T-helper 9 cell (primary cell): ENCODE data around the gene P2RY6.
"Not testable (repeated sequence)": the region's sequence is repeated elsewhere in the genome, so short reads cannot be mapped to it uniquely, and the experiment has no call there.

Experiments used
- DNase-seq: peaks from one replicate; pipeline ENCODE4 v3.0.0-alpha.2; 2020

The P2RY6 gene

DNA sequence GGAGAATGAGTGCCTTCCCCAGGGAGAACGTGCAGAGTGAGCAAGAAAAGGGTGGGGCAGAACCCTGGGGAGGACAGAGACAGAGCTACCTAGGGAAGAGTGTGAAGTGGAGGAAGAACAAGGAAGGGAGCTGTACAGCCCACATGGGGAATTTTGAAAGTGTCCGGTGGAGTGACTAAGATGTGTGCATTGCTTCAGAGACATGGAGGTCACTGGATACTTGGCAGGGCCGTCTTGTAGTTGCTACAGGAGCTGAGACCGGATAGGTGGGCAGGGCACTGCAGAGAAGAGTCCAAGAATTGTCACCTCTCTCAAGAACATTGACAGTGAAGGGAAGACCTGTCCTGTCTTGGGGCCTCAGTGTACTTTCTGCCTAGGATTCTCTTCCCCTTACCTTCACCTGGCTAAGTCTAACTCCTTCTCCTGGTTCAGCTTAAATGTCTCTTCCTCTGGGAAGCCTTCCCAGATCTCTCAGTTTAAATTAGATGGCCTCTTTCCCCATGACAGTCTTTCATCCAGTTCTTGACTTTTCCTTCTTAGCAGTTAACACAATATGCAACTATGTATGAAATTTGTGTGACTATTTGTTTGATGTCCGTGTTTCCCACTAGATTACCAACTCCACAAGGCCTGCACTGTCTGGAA is 9.2 kb upstream of the P2RY6 start:
- DNase-seq = no peak

DNA sequence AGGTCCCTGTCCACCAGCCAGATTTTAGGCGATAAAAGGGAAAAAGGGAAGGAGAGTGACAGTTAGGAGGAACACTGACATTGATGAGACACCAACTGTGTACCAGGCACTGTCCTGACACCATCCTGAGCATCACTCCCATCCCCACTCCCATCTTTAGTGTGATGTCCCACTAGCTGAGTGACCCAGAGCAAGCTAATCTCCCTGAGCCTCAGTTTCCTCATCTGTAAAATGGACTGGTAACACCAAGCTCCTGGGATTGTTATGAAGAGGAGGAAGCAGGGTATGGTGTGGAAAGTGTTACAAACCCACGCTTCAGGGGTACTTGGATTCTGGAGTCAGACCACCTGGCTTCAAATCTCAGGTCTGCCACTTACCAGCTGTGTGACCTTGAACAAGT is 8.5 kb upstream of the P2RY6 start:
- DNase-seq = no peak

DNA sequence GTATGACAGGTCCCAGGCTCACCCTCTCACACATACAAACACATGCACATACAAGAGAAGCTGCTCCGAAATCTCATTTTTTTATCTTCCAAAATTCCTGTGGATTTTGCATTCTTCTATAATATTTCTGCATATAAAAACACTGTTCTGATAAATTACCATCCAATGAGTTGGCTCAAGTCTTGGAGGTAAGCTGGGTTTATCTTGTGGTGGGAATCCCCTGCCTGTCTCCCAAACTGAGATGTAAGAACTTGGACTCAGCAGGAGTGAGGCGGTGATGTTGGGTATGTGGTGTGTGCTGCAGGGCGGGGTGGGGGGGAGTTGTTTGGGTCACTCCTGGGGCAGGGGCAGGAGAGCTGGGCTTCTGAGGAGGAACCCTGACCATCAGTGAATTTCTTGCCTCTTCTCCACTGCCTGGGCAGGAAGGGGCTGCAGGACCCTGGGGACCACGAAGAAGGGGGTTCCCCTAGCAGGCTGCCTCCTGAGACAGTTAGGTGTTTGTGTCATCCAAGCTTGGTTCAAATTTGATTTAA is 6.8 kb upstream of the P2RY6 start:
- no peak for DNase-seq

DNA sequence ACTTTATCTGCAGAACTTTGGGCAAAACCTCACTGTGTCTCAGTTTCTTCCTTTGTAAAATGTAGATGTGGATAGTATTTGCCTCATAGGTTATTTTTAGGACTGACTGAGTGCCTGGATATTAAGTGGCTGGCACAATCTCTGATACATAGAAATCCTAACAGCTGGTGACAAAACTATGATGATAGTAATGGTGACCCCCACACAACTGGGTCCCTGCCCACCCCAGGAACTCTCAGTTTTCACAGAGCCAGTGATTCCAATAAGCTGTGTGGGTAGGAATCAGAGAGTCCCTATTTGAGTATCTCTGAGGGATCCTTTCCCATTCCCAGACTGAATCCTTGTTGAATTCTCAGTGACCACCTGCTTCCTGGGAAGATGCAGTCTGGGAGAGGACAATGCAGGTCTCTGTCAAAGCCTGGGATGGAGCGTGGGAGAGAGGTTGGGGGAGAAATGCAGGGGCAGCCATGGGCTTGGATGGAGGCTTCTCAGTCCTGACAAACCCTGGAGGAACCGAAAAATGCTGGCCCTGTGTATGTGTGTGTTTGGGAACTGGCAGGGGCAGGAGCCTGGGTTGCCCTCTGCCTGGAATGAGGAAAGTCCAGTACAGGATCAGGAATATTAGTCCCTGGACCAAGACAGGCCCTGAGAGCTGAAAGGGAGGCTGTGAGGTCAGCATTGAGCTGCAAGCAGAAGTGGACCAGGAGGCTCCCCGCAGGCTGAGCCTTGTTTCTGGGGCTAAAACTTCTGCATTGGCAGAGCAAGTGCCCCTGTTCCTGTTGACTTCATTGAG is 6.1 kb upstream of the P2RY6 start:
- no peak for DNase-seq

DNA sequence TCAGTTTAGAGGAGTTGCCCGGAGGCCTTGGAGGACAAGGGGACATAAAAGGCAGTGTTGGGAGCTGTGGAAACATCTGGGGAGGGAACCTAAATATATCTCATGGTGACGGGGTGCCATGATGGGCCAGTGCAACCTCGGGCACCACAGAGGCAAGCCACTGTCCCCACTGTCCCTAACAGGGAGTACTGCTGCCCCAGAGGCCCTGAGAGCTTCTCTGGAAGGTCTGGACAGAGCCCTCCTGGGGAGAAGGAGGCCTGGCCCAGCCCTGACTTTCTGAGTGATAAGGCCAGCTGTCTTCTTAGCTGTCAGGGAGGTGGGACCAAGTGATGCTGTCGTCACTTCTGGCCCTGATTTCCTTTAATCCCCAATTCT is 5.5 kb upstream of the P2RY6 start:
- DNase-seq = no peak

DNA sequence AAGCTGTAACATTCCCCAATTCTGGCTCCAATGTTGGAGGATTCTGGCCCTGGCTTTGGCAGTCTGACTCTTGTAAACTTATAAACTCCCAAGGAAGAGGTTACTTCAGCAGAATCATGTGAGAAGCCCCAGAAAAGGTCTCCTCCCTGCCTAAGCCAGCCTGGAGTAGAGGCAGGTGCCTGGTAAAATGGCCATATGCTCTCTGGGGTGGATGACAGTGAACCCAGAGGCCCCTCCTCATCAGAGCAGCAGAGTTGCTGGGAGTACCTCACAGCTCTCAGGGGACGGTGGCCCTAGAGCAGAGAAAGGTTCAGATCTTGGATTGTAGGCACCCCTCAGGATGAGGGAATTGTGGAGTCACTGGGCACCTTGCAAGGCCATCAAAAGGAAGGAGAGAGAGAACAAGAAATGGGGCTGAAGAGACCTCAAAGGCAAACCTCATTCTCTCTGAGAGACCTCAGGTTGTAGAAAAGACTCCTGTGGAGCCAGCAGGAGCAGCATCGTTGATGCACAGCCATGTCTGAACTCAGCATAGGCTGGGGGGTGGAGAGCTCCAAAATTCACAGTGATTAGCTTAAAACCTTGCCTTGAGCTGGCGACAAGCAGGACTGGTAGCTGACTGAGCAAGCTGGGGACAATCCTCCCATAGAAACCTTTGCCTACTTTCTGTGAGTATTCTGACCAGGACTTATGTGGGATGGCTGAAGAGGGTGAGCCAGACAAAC is 4.9 kb upstream of the P2RY6 start:
- no peak for DNase-seq

DNA sequence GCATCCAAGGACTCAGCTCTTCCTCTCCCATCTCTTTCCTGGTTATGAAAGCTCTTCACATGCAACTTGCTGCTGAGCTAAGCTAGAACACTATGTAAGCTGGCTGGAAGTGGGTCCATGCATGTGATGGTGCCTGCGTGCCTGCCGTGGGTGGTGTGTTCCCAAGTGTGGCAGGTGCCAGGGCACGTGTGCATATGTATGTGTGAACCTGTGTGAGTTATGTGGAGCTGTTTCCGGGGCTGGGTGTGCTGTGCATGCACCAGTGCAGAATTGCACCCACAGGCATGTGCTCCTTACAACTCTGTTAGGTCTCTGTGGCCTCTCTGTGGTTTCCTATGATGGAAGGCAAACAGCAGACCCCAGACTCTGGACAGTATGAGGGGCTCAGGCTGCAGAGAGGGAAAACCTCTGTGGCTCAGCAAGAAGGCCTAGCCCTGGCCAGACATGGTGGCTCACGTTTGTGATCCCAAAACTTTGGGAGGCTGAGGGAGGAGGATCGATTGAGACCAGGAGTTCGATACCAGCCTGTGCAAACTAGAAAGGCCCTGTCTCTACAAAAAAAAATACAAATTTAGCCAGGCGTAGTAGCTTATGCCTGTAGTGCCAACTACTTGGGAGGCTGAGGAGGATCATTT is 4.1 kb upstream of the P2RY6 start:
- DNase-seq = no peak

DNA sequence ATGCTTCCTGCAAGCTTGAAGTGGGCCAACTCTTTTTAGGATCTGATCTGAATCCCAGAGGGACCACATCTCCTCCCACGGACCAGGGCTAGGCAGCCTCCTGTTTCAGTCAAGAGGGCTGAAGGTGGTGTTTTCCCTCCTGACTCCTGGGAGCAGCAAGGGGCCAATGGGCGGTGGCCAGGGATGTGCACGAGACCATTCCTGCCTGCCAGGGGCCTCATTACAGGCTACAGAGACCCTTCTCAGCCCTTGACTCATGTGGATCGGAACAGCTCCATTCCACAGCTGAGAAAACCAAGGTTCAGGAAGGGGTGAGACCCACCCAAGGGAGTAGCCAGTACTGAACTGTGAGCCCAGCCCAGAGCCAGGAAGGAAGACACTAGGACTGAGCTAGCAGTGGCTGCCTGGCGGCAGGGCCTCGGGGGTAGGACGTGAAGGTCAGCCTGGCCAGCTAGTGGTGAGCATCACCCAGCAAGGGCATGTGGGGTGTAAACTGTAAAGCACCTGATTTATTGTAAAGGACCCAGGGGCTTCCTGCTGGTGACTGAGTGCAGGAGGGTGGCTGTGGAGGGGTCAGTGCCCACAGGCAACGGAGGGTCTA is 3.4 kb upstream of the P2RY6 start:
- DNase-seq = no peak

DNA sequence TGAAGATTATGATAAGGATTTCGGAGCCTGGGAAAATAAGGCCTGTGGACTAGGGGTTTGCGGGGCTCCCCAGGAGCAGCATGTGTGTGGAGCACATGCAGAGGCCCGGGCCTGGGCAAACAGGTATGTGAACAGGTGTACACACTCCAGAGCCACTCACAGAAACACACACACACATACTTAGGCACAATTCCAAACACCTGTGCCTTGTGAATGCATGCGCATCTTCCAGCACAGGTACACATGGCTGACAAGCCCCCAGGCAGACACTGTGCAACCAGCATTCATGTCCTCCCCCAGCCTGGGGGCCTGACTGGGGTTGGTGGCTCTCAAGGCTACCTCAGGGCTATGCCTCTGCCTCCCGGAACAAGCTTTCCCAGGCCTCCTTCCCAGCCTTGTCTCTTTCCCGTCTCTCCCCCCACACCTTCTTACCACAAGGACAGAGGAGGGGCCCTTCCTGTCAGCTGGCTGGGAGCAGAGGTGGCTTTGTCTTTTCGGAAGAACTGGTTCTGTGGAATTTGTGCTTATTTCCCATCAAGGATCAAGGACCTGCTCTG is 2.6 kb upstream of the P2RY6 start:
- no peak for DNase-seq

DNA sequence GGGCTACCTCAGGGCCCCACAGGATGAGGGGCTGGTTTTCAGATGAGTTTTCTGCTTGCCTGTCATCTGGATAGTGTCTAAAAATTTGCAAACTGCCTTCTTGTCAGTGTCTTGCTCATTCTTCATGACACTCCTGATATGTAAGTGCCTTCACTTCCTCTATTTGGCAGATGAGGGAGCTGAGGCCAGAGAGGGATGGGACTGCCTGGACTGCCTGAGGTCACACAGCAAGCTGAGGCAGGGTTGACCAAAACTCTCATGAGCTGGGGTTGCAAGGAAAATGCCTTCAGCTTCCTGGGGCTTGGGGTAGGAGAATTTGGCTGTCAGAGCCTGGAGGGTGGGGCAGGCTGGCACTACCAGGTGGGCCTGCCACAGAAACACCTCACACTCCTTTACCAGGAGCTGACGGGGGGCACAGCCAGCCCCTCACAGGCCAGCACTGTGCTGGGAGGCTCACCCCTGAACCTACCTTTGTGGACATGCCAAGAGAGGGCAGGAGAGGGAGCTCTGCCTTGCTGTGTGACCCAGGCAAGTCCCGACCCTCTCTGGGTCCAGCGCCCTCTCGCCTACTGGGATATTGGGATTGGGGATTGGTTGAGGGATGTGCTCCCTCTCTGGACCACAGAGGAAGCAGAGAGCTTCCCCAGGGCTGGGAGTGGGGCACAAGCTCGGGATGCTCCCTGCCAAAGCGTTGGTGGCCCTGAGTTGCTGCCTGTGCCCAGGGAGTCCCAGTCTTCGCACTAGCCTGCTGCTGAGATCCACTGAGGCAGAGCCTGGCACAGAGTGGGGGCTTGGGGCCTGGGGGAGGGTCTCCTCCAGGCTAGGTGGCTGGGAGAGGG is 1.9 kb upstream of the P2RY6 start:
- DNase-seq = no peak

DNA sequence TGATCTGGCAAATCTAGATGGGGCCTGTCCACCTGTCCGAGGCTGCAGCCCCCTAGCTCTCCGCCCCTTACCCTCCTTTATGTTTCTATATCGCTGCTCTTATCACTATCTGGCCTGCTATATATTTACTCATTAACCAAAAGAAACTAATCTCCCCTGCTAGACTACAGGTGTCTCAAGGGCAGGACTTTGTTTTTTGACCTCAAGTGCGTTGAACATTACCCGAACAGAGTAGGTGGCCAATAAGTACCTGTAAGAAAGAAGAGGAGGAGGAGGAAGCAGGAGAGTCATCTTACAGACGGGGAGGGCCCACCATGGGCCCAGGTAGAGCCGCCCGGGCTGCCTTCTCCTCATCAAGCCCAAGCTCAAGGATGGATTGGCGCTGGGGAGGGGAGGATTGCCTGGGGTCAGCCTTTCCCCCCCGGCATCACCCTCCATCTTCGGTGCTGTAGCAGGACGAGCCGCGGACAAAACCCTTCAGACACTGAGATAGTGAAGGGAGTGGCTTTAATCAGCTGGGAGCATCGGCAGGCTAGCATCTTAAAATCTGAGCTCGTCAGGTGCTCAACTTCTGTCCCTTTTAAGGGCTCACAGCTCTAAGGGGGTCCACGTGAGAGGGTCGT is 1.2 kb upstream of the P2RY6 start:
- DNase-seq = no peak

DNA sequence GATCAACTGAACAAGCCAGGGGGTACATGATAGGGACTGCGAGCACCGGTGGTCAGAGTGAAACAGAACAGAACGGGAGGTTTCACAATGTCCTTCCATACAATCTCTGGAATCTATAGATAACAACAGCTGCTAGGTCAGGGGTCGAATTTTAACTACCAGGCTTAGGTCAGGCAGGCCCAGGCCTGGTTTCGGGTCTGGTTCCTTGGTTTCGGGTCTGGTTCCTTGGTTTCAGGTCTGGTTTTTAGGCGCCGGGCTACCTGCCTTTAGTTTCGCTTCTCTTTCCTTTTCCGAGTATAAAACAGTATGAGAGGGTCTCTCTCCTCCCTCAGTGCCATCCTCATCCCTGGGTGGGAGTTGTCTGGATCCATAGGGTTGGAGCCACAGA is 666 bp upstream of the P2RY6 start:
- not testable (repeated sequence) for DNase-seq

DNA sequence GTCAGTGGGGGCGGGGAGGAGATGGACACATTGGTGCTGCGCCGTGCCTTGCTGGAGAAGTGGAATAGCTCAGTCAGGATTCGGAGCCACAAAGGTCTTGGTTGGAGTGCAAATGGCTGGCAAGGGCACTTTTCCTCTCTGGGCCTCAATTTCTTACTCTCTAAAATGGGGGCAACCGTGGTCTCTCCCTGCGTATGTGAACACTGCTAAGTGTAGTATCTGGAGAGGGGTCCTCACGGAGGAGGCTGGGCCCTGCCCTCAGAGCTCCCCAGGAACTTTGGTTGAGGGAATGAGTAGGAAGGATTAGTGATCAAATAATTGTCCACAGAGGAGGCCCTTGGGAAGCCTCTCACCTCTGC is 521 bp downstream of the P2RY6 start:
- no peak for DNase-seq

DNA sequence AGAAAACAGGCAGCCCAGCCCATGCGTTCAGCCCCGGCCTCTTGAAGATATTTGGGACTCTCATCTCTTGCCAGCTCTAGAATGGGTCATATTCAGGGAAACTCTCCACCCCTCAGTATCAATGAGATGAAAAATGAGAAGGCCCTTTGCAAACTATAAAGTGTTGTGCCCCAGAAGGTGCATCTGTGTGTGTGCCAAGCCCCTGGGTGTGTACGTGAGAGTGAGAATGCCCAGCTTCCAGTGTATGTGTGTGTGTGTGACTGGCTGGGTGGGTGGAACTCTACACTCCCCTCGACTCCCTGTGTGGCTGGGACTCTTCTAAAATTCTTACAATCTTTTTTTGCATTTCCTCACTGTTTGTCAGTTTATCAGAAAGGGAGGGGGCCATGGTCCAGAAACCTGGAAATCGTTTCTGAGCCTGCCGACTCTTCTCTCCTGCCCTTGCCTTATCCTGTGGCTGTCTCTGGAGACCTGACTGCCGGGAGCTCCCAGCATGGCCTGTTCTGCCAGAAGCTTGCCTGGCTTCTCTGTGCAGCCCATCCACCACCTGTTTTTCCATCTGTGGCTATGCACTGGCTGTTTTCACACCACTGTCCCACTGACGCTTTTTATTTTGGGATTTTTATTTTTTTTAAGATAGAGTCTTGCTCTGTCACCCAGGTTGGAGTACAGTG is 1.2 kb downstream of the P2RY6 start:
- DNase-seq = no peak

DNA sequence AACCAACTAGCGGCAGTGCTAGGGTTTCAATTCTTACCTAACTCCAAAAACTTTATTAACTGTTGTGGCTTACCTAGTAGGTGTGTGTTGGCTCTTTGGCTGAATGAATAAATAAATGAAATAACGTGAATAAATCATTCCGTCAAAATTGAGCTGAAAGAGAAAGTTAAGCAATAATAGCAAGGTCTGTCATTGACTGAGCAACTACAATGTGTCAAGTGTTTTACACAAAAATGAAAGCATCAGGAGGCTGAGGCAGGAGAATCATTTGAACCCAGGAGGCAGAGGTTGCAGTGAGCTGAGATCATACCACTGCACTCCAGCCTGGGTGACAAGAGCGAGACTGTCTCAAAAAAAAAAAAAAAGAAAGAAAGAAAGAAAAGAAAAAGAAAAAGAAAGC is 2.1 kb downstream of the P2RY6 start:
- not testable (repeated sequence) for DNase-seq

DNA sequence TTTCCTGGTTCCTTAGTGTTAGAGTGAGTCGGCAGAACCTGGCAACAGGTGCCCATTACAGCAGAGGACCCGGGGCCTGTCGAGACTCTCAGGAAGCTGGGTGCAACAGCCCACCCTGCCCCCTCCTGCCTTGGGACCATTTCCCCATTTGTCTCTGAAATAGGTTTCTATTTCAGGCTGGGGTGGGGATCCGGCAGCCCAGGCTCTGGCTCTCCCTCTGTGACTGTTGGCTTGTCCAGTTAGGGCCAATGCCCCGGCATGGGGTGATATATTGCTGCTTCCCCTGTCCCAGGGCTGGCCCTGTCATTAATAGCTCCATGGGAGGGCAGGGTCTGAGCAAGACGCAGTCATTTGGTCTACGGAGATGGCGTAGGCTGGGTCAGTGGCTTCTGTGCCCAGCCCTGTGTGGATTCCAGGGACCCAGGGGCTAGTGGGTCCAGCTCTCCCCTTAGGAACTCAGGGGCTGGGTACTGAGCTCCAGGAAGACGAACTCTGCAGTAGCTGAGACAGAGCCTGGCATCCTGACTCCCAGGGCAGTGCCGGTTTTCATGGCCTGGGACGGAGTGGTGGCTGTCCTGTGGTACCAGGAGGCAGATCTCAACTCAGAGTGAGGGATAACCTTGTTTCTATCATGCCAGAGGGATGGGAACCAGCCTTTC is 2.7 kb downstream of the P2RY6 start:
- DNase-seq = no peak

DNA sequence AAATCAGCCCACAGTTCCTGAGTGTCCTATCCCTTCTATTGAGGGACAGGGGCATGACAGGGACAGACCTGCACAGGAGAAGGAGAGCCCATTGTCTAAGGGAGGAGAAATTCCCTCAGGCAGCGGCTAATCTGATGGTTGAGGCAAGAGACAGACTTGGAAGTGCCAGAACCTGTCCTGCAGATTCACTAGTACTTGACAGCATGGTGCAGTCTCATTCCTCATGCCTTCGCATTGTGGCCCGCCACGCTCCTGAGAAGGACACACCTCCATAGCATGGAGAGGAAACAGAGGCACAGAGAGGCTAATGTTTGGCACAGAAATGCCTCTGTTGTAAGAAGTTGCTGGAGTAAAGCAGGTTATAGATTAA is 3.2 kb downstream of the P2RY6 start:
- DNase-seq = no peak

DNA sequence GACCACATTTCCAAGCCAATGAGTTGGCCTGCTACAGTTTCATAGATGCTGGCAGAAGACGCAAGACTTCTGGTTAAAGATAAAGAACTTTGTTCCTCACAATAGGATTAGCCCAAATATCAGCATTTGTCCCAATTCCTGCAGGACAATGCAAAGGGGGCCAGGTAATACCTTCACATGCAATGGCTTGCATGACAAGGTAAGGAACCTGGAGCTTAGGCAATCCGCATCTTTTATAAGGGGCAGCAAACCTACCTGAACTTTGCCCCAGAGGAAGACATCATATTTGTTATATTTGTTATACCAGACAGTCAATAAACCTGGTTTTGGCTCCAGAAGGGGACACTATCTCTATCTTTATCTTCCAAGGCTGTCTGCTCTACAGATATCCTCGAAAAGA is 5.3 kb downstream of the P2RY6 start:
- DNase-seq = no peak

DNA sequence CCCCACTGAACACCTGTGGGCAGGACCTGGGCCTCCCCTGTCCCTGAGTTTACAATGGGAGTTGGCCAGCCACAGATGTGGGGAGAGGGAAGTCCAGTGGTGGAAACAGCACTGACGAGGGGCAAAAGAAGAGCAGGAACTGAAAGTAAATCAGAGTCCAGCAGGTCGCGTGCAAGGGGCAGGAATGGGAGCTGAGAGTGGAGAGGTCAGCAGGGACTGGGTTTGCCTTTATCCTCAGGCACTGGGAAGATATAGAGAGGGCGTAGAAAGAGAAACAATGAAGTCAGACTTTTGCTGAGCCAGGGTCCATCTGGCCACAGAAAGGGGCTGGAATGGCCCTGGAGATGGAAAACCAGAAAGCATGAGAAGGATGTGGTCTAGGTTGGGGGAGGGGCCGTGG is 8.5 kb downstream of the P2RY6 start:
- DNase-seq = no peak

DNA sequence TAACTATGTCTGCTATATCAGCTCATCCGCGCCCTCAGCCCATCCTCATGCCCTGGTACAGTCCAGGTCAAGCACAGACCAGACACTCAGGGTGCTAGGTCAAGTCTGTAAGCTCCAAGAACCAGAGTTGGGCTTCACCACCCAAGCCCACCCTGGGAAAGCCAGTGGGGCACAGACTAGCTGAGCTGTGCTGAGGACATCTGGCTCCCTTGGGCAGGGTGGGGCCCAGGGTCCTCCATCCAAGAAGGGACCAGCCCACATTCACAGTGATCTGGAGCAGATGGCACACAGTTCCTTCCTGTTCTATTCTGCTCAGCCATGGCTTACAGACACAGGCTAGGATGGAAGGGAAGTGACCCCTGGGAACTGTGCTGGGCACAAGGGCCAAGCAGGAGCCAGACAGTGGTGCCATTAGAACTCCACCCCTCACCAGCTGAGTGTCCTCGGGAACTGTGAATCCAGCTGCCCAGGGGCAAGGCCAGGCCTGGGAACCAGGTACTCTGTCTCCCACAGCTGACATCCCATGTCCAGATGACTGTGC is 9.1 kb downstream of the P2RY6 start:
- no peak for DNase-seq
